K562 (cell line): ENCODE measurements around the gene SMCO1. TPM values are rescaled to one million over a fixed set of nuclear protein-coding genes. Genes with fewer than 3 reads are reported as not detected.

Source experiments
- BRCA1 ChIP-seq, 2 experiments: fragments of 450-650 bp in 1 of 2; sonication (generic) in 1 of 2; formaldehyde crosslinking in 1 of 2; IDR thresholded peaks; 2 replicates each; pipeline versions ENCODE4 v1.5.0 to v1.6.1; 2017 to 2020; ENCODE audit warnings: mild to moderate bottlenecking in 1 of 2, missing genetic modification reagents in 1 of 2
- GATAD2A ChIP-seq: fragments of 450-650 bp; IDR thresholded peaks from 2 replicates; pipeline ENCODE4 v1.6.1; 2017
- MAFF ChIP-seq: IDR thresholded peaks from 2 replicates; pipeline ENCODE4 v1.6.1; 2012; ENCODE audit warnings: low read length, improper control_type of control experiment
- MAFG ChIP-seq: fragments of 450-650 bp; conservative IDR thresholded peaks from 2 replicates; pipeline ENCODE4 v1.6.1; 2016; ENCODE audit warnings: missing genetic modification characterization, missing compliant biosample characterization
- NCOA1 ChIP-seq: fragments of 450-650 bp; IDR thresholded peaks from 2 replicates; pipeline ENCODE4 v1.6.1; 2016; ENCODE audit warnings: low read depth
- NR2C2 ChIP-seq, 2 experiments: fragments of 200-800 bp in 1 of 2; sonication (Bioruptor generic) in 1 of 2; sonication (generic) in 1 of 2; formaldehyde crosslinking in 1 of 2; IDR thresholded peaks; 2 replicates each; pipeline versions ENCODE4 v1.6.1 to v1.8.0; 2016 to 2022; ENCODE audit warnings: mild to moderate bottlenecking in 1 of 2, missing compliant biosample characterization in 1 of 2, missing genetic modification characterization in 1 of 2, missing genetic modification reagents in 1 of 2
- RBM34 ChIP-seq: fragments of 200-400 bp; formaldehyde crosslinking; IDR thresholded peaks from 2 replicates; pipeline ENCODE4 v1.6.1; 2018; ENCODE audit warnings: low read length, borderline replicate concordance; ENCODE audit not compliant: insufficient read depth
- polyA plus RNA-seq, 8 experiments: library from polyadenylated mRNA; depleted of rRNA in 4 of 8; stranded (reverse) in 5 of 8; unstranded in 3 of 8; fragments of >200 nt; fragmentation: Nextera tagmentation in 2 of 8; fragmentation: Illumina TruSeq in 1 of 8; extraction: Ambion mirVana in 2 of 8; extraction: Trizol in 1 of 8; gene quantifications; 2 replicates each; pipeline versions ENCODE4 v1.2.1 to v1.2.3, GENCODE V29; 2011 to 2014; ENCODE audit warnings: inconsistent platforms in 1 of 8, missing spikeins in 1 of 8
- total RNA-seq, 7 experiments: library from RNA; depleted of rRNA in 6 of 7; stranded (reverse); fragments of >200 nt in 6 of 7; fragmentation: Illumina TruSeq in 2 of 7; extraction: Trizol in 2 of 7; gene quantifications; 2 replicates each; pipeline versions ENCODE4 v1.2.1 to v1.2.3, GENCODE V29; 2011 to 2021; ENCODE audit warnings: low replicate concordance in 1 of 7
- TF ChIP-seq, protein P1 (sequence below): fragments of 200-600 bp; sonication (generic); IDR thresholded peaks from one replicate; pipeline ENCODE4 v1.6.1; 2012; ENCODE audit warnings: mild to moderate bottlenecking, low read depth, low read length, inconsistent platforms

Gene SMCO1
- total and polyA plus RNA-seq, 9 of the 15 experiments (the other 6 are each of a cell fraction or from before 2014, with no cell fraction given), result 0.05 to 0.35 (median 0.12) TPM; not detected in 5

DNA sequence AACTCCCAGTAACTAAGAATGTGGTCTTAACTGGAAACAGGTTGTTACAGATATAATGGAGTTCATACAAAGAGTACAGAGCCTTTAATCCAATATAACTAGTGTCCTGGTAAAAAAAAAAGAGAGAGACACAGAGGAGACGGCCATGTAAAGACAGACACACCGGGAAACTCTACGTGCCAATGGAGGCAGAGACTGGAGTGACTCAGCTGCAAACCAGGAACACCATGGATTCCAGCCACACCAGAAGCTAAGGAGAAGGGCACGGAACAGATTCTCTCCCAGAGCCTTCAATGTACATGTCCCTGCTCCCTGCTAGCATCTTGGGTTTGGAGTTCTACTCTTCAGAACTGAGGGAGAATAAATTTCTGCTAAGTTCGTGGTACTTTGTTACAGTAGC, 16.1 kb downstream of the SMCO1 start (continued):
- TF ChIP-seq, protein P1, sequence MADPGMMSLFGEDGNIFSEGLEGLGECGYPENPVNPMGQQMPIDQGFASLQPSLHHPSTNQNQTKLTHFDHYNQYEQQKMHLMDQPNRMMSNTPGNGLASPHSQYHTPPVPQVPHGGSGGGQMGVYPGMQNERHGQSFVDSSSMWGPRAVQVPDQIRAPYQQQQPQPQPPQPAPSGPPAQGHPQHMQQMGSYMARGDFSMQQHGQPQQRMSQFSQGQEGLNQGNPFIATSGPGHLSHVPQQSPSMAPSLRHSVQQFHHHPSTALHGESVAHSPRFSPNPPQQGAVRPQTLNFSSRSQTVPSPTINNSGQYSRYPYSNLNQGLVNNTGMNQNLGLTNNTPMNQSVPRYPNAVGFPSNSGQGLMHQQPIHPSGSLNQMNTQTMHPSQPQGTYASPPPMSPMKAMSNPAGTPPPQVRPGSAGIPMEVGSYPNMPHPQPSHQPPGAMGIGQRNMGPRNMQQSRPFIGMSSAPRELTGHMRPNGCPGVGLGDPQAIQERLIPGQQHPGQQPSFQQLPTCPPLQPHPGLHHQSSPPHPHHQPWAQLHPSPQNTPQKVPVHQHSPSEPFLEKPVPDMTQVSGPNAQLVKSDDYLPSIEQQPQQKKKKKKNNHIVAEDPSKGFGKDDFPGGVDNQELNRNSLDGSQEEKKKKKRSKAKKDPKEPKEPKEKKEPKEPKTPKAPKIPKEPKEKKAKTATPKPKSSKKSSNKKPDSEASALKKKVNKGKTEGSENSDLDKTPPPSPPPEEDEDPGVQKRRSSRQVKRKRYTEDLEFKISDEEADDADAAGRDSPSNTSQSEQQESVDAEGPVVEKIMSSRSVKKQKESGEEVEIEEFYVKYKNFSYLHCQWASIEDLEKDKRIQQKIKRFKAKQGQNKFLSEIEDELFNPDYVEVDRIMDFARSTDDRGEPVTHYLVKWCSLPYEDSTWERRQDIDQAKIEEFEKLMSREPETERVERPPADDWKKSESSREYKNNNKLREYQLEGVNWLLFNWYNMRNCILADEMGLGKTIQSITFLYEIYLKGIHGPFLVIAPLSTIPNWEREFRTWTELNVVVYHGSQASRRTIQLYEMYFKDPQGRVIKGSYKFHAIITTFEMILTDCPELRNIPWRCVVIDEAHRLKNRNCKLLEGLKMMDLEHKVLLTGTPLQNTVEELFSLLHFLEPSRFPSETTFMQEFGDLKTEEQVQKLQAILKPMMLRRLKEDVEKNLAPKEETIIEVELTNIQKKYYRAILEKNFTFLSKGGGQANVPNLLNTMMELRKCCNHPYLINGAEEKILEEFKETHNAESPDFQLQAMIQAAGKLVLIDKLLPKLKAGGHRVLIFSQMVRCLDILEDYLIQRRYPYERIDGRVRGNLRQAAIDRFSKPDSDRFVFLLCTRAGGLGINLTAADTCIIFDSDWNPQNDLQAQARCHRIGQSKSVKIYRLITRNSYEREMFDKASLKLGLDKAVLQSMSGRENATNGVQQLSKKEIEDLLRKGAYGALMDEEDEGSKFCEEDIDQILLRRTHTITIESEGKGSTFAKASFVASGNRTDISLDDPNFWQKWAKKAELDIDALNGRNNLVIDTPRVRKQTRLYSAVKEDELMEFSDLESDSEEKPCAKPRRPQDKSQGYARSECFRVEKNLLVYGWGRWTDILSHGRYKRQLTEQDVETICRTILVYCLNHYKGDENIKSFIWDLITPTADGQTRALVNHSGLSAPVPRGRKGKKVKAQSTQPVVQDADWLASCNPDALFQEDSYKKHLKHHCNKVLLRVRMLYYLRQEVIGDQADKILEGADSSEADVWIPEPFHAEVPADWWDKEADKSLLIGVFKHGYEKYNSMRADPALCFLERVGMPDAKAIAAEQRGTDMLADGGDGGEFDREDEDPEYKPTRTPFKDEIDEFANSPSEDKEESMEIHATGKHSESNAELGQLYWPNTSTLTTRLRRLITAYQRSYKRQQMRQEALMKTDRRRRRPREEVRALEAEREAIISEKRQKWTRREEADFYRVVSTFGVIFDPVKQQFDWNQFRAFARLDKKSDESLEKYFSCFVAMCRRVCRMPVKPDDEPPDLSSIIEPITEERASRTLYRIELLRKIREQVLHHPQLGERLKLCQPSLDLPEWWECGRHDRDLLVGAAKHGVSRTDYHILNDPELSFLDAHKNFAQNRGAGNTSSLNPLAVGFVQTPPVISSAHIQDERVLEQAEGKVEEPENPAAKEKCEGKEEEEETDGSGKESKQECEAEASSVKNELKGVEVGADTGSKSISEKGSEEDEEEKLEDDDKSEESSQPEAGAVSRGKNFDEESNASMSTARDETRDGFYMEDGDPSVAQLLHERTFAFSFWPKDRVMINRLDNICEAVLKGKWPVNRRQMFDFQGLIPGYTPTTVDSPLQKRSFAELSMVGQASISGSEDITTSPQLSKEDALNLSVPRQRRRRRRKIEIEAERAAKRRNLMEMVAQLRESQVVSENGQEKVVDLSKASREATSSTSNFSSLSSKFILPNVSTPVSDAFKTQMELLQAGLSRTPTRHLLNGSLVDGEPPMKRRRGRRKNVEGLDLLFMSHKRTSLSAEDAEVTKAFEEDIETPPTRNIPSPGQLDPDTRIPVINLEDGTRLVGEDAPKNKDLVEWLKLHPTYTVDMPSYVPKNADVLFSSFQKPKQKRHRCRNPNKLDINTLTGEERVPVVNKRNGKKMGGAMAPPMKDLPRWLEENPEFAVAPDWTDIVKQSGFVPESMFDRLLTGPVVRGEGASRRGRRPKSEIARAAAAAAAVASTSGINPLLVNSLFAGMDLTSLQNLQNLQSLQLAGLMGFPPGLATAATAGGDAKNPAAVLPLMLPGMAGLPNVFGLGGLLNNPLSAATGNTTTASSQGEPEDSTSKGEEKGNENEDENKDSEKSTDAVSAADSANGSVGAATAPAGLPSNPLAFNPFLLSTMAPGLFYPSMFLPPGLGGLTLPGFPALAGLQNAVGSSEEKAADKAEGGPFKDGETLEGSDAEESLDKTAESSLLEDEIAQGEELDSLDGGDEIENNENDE, result no peak
- no peak for TF ChIP-seq NCOA1
- 0 out of 2 replicates have a peak, but pooled peaks have one; percentile 27 for TF ChIP-seq MAFG
- peak; percentile 10; the same call in 1 of the 2 replicates for TF ChIP-seq MAFF
- TF ChIP-seq RBM34, result no peak
- no peak for TF ChIP-seq BRCA1 (IDR thresholded peaks at IDR 0.05)
- no peak for TF ChIP-seq BRCA1 (CRISPR knock-in tag; IDR thresholded peaks at IDR 0.05)
- TF ChIP-seq GATAD2A, result no peak
- TF ChIP-seq NR2C2 (CRISPR knock-in tag; IDR thresholded peaks at IDR 0.05), result no peak
- peak; percentile 29; the same call in 1 of the 2 replicates for TF ChIP-seq NR2C2 (tag; IDR thresholded peaks at IDR 0.05)
